ENCODE data around the gene SLC12A8. TPM values are rescaled to one million over a fixed set of nuclear protein-coding genes. Genes with fewer than 3 reads are reported as not detected.

The SLC12A8 gene
- total and polyA plus RNA-seq, 9 of the 15 experiments (the other 6 are each of a cell fraction or from before 2014, with no cell fraction given) = 0.04 to 0.33 (median 0.09) TPM; not detected in 4

DNA sequence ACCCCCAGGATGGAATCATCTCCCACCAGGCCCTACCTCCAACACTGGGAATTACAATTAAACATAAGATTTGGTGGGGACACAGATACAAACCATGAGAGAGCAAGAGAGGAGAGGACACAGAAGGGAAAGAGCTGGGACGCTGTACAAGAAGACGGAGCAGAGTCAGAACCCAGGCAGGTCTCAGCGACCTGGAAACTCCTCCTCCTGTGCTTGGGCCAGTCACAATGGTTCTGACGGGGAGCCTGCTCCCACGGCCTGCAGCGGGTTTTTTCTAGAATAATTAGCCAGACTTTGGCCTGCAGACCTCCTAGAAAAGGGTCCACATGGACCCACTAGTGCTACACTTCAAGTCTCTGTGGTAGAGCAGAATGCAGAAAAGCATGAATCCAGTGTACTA lies 5.6 kb downstream of the SLC12A8 start:
- H4K20me1 ChIP-seq (replicated peaks; ENCODE audit: control insufficient read depth, insufficient read depth, low read length) = no peaks in the 10 kb centered on the region
- H3K36me3 ChIP-seq (ENCODE audit: control insufficient read depth, insufficient read depth, low read length) = no peaks in the 10 kb centered on the region
- H3K9me1 ChIP-seq (ENCODE audit: control insufficient read depth, insufficient read depth, low read length) = no peaks in the 10 kb centered on the region
- no peaks in the 10 kb centered on the region for H3K27me3 ChIP-seq (ENCODE audit: control insufficient read depth in 2 of 2, insufficient read depth in 2 of 2, low read length in 2 of 2)
- no peak for ATAC-seq
- H3K27ac ChIP-seq (ENCODE audit: extremely low read depth, low read depth, low read length) = no peak overlapping the region
- H3K4me3 ChIP-seq = no peak overlapping the region
- POLR2A ChIA-PET = no interaction called here
- no peak for DNase-seq (ENCODE audit: extremely low read depth in 1 of 4, low spot score in 3 of 4)
- 0% methylated on average over 5 of the region's 6 CpGs for WGBS (ENCODE audit: insufficient coverage, low coverage, missing lambda C conversion rate)
- in situ Hi-C loops (cut with MboI) = no loop called here
- CTCF ChIA-PET (ENCODE audit: low intra/inter-chr PET ratio) = no interaction called here
- no TSS peak for BruUV-seq (replicated peaks)
- no peaks in the 10 kb centered on the region for H3K79me2 ChIP-seq (ENCODE audit: control insufficient read depth, insufficient read depth, low read length)
- H3K4me2 ChIP-seq (ENCODE audit: insufficient read depth, low read length) = no peak overlapping the region
- no peak overlapping the region for H3K9ac ChIP-seq (ENCODE audit: insufficient read depth in 1 of 2, low read depth in 2 of 2, low read length in 2 of 2)
- H3K9me3 ChIP-seq (replicated peaks; ENCODE audit: control insufficient read depth, insufficient read depth, low read depth, low read length) = no peaks in the 10 kb centered on the region
- H2AFZ ChIP-seq (ENCODE audit: low read depth, low read length) = no peak overlapping the region
- no peaks in the 10 kb centered on the region; a peak in 1 of 5 replicates for H3K4me1 ChIP-seq (replicated peaks in 1 of 2; ENCODE audit: control insufficient read depth in 2 of 2, insufficient read depth in 2 of 2, low read length in 2 of 2)
- FAIRE-seq = no peak
- intact Hi-C loops (cut with micrococcal nuclease) = no loop called here
- TF ChIP-seq RAD51 (IDR thresholded peaks at IDR 0.05; ENCODE audit: borderline replicate concordance, low read depth) = no peak
- no peak for TF ChIP-seq CBFB (CRISPR knock-in tag; IDR thresholded peaks at IDR 0.05)
- no peak for TF ChIP-seq POU5F1 (IDR thresholded peaks at IDR 0.05; ENCODE audit: borderline replicate concordance, low read depth, low read length, partially characterized antibody)
- no peak for TF ChIP-seq FOXP1 (CRISPR knock-in tag; IDR thresholded peaks at IDR 0.05)
- no peak for TF ChIP-seq ATF7 (IDR thresholded peaks at IDR 0.05)
- no peak for TF ChIP-seq ZNF124 (CRISPR knock-in tag; IDR thresholded peaks at IDR 0.05)
- TF ChIP-seq, protein P1, sequence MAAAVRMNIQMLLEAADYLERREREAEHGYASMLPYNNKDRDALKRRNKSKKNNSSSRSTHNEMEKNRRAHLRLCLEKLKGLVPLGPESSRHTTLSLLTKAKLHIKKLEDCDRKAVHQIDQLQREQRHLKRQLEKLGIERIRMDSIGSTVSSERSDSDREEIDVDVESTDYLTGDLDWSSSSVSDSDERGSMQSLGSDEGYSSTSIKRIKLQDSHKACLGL (CRISPR knock-in tag; IDR thresholded peaks at IDR 0.05; ENCODE audit: borderline replicate concordance, poor library complexity, severe bottlenecking) = no peak
- TF ChIP-seq TARDBP (IDR thresholded peaks at IDR 0.05) = no peak
- no peak for TF ChIP-seq NEUROD1 (IDR thresholded peaks at IDR 0.05; ENCODE audit: borderline replicate concordance, low read depth, low read length, partially characterized antibody)
- TF ChIP-seq SMARCB1 (IDR thresholded peaks at IDR 0.05; ENCODE audit: insufficient read length, low read depth) = no peak
- TF ChIP-seq, protein P2, sequence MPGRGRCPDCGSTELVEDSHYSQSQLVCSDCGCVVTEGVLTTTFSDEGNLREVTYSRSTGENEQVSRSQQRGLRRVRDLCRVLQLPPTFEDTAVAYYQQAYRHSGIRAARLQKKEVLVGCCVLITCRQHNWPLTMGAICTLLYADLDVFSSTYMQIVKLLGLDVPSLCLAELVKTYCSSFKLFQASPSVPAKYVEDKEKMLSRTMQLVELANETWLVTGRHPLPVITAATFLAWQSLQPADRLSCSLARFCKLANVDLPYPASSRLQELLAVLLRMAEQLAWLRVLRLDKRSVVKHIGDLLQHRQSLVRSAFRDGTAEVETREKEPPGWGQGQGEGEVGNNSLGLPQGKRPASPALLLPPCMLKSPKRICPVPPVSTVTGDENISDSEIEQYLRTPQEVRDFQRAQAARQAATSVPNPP (IDR thresholded peaks at IDR 0.05; ENCODE audit: borderline replicate concordance, insufficient read depth, insufficient read length) = no peak
- TF ChIP-seq ZNF668 (CRISPR knock-in tag; IDR thresholded peaks at IDR 0.05) = no peak
